K562 (cell line): Measurements from ENCODE around the gene AFF1.

Experiments
- BACH1 ChIP-seq: fragments of 200-800 bp; sonication (Bioruptor generic); IDR thresholded peaks from 2 replicates; pipeline ENCODE4 v1.6.1; 2016; ENCODE audit warnings: missing genetic modification characterization, missing compliant biosample characterization
- BRCA1 ChIP-seq, 2 experiments: fragments of 450-650 bp in 1 of 2; sonication (generic) in 1 of 2; formaldehyde crosslinking in 1 of 2; IDR thresholded peaks; 2 replicates each; pipeline versions ENCODE4 v1.5.0 to v1.6.1; 2017 to 2020; ENCODE audit warnings: mild to moderate bottlenecking in 1 of 2, missing genetic modification reagents in 1 of 2
- CTCF ChIP-seq, 3 experiments: IDR thresholded peaks in 2 of 3; conservative IDR thresholded peaks in 1 of 3; 2 replicates each; pipeline ENCODE4 v1.5.1; 2011 to 2012; ENCODE audit warnings: low read length in 3 of 3, mild to moderate bottlenecking in 3 of 3, control low read depth in 2 of 3, improper control_type of control experiment in 1 of 3, inconsistent platforms in 1 of 3, low read depth in 1 of 3, mixed read lengths in 1 of 3, moderate library complexity in 1 of 3; ENCODE audit not compliant: insufficient read depth in 2 of 3
- HDAC6 ChIP-seq: IDR thresholded peaks from 2 replicates; pipeline ENCODE4 v1.6.1; 2012; ENCODE audit warnings: low read depth, mild to moderate bottlenecking, control low read depth, inconsistent platforms, low read length, moderate library complexity
- HDGF ChIP-seq: fragments of 450-650 bp; IDR thresholded peaks from 2 replicates; pipeline ENCODE4 v1.6.1; 2016
- HNRNPUL1 ChIP-seq: fragments of 200-400 bp; formaldehyde crosslinking; IDR thresholded peaks from 2 replicates; pipeline ENCODE4 v1.6.1; 2017; ENCODE audit warnings: low read length
- IRF9 ChIP-seq: fragments of 450-650 bp; IDR thresholded peaks from 2 replicates; pipeline ENCODE4 v1.6.1; 2016; ENCODE audit warnings: missing biosample characterization, missing genetic modification characterization
- JUND ChIP-seq, 2 experiments: IDR thresholded peaks; 2 replicates in 1 of 2; 3 replicates in 1 of 2; pipeline ENCODE4 v1.6.1; 2011; ENCODE audit warnings: borderline replicate concordance in 2 of 2, low read depth in 2 of 2, low read length in 2 of 2, improper control_type of control experiment in 1 of 2, missing biosample characterization in 1 of 2, missing genetic modification characterization in 1 of 2, missing genetic modification reagents in 1 of 2
- NR1H2 ChIP-seq: sonication (generic); formaldehyde crosslinking; IDR thresholded peaks from 2 replicates; pipeline ENCODE4 v1.4.0; 2020; ENCODE audit warnings: mild to moderate bottlenecking, missing genetic modification reagents
- RBM22 ChIP-seq: fragments of 200-400 bp; formaldehyde crosslinking; IDR thresholded peaks from 2 replicates; pipeline ENCODE4 v1.6.1; 2018; ENCODE audit warnings: low read length, low read depth; ENCODE audit not compliant: poor library complexity, severe bottlenecking
- USF1 ChIP-seq: sonication (generic); formaldehyde crosslinking; IDR thresholded peaks from 2 replicates; pipeline ENCODE4 v1.9.0; 2022; ENCODE audit warnings: mild to moderate bottlenecking, missing genetic modification reagents
- ZBTB1 ChIP-seq: sonication (generic); formaldehyde crosslinking; IDR thresholded peaks from 2 replicates; pipeline ENCODE4 v1.8.1; 2023; ENCODE audit warnings: missing genetic modification reagents, low read depth, mild to moderate bottlenecking, borderline replicate concordance
- ZNF175 ChIP-seq: fragments of 200-800 bp; sonication (Bioruptor generic); IDR thresholded peaks from 2 replicates; pipeline ENCODE4 v1.6.1; 2016; ENCODE audit warnings: low read depth, mild to moderate bottlenecking, missing genetic modification characterization, missing compliant biosample characterization
- ZNF609 ChIP-seq: sonication (generic); formaldehyde crosslinking; IDR thresholded peaks from 2 replicates; pipeline ENCODE4 v1.8.1; 2023; ENCODE audit warnings: missing genetic modification reagents, mild to moderate bottlenecking, borderline replicate concordance

GRCh38 chr4:86940920-86941460, 6.2 kb downstream of the AFF1 start:
- no peak for TF ChIP-seq ZNF175 (CRISPR knock-in tag)
- no peak for TF ChIP-seq BRCA1 (IDR thresholded peaks at IDR 0.05)
- no peak for TF ChIP-seq BRCA1 (CRISPR knock-in tag; IDR thresholded peaks at IDR 0.05)
- no peak for TF ChIP-seq HDGF
- TF ChIP-seq RBM22 = no peak
- TF ChIP-seq BACH1 = no peak
- TF ChIP-seq HDAC6 = no peak
- TF ChIP-seq USF1 (CRISPR knock-in tag) = no peak
- no peak for TF ChIP-seq NR1H2
- TF ChIP-seq ZBTB1 (CRISPR knock-in tag) = no peak
- TF ChIP-seq CTCF (IDR thresholded peaks at IDR 0.05 in 2 of 3, conservative IDR thresholded peaks at IDR 0.05 in 1 of 3; ENCODE audit: insufficient read depth in 2 of 3, low read depth in 1 of 3, low read length in 3 of 3) = no peak
- no peak for TF ChIP-seq ZNF609 (CRISPR knock-in tag)
- no peak for TF ChIP-seq HNRNPUL1
- TF ChIP-seq JUND (IDR thresholded peaks at IDR 0.05; ENCODE audit: borderline replicate concordance, low read depth, low read length) = peak; percentile 49; the same call in 1 of the 2 replicates
- no peak for TF ChIP-seq JUND (tag; IDR thresholded peaks at IDR 0.05; ENCODE audit: borderline replicate concordance, low read depth, low read length)
- no peak for TF ChIP-seq IRF9 (tag)
